Astrocyte of the spinal cord (primary cell): ENCODE data around the gene LRP2.
A peak's percentile ranks its signal among the peaks of the same experiment; 100 is the strongest.

Experiments
- DNase-seq: peaks from one replicate; pipeline ENCODE4 v3.0.0; 2011; ENCODE audit warnings: low read depth, low spot score
- H3K4me3 ChIP-seq: 2 replicates; pipeline ENCODE4 v1.5.1; 2011; ENCODE audit warnings: low read depth, mild to moderate bottlenecking, low read length, moderate library complexity
- CTCF ChIP-seq: IDR thresholded peaks from 2 replicates; pipeline ENCODE4 v1.5.1; 2012; ENCODE audit warnings: low read depth, mild to moderate bottlenecking, low read length, inconsistent platforms
- in situ Hi-C: cut with HindIII; loops from 2 replicates; pipeline ENCODE4 v1.10.0; 2017; ENCODE audit warnings: low sequenced_read_pairs

Gene LRP2

GRCh38 chr2:169363560-169364150 is 1.3 kb upstream of the LRP2 start:
- no peak for TF ChIP-seq CTCF
- peak overlapping the region; percentile 41 for H3K4me3 ChIP-seq
- DNase-seq, result peak; percentile 14
- in situ Hi-C loops, result no loop called here

DNA sequence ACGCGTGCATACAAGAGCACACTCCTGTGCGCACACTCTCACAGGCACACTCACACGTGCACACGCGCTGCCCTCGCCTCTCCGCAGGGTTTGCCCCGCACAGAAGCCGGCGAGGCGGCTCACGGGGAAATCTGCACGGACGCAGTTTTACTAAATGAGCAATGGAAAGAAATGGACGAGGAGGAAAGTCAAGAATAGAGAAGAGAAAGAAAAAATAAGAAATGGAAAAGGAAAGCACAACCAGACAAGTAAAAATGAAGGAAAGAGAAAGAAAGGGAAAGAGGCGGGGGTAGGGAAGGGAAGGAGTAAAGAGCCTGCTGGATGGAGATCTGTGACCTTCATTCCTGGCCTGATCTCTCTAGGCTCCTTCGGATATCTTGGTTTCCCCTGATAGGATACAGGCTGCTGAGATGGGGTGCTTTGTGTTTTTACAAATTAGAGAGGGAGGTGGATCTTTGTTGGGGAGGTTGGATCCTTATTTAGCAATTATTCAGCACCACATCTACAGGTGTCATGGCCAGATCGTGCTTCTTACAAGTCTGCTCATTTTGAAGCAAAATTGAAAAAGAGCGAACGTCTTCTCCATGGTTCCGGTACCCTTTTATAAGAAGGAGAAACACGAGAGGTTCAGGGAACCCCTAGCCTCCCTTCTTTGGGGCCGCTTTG is 693 bp upstream of the LRP2 start:
- TF ChIP-seq CTCF, result no peak
- DNase-seq, result peak; percentile 4
- H3K4me3 ChIP-seq, result peak overlapping the region; percentile 19
- in situ Hi-C loops, result no loop called here

GRCh38 chr2:169361706-169362117 is 622 bp downstream of the LRP2 start:
- no peak for TF ChIP-seq CTCF
- DNase-seq, result peak; percentile 8
- peak overlapping the region; percentile 19 for H3K4me3 ChIP-seq
- in situ Hi-C loops, result no loop called here

DNA sequence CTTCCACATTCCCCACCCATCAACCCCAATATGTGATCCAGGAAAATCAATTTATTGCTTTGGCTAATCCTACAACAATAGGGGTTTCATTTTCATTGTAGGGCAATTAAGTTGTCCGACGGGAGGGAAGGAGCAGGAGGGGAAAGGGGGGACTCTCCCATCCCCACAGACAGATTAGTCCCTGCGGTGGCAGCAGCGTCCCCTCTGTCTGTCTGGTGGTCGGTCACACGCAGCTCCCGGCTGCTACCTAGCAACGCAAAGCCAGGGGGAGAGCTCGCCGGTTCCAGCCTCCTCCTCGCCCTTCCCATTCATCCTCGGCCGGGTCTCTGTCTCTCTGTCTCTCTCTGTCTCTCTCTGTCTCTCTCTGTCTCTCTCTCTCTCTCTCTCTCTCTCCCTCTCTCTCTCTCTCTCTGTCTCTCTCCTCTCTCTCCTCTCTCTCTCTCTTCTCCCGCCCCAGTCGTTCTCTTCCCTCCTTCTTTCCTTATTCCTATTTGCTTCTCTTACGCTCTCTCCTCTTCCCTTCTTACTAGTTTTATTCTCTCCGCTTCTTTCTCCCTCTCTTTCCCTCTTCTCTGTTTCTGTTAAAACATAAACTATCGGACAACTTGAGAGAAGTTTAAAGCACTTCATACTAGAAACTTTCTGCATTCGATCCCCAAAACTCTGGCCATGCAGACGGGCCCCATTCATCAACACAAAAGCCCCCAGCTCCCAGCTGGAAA is 1.2 kb downstream of the LRP2 start:
- TF ChIP-seq CTCF, result no peak
- in situ Hi-C loops, result no loop called here
- no peak for DNase-seq
- H3K4me3 ChIP-seq, result no peak overlapping the region

DNA sequence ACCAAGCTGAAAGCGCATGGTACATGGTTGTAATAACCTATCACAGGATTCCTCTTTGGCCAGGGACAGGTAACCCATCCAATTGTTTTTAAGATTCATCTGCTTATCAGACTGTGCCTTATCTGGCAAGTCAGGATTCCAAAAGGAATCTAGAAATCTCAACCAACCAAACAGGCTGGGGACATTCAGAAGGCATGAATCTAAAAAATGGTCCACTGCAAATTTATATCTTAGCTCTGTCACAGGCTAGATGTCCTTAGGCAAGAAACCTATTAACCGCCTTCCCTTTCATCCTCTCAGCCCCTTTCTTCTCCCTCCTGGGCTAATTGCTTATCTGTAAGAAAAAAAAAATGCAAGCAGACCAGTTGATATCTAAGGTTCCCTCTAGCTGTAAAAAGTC is 4.3 kb downstream of the LRP2 start:
- TF ChIP-seq CTCF, result no peak
- in situ Hi-C loops, result no loop called here
- H3K4me3 ChIP-seq, result no peak overlapping the region
- DNase-seq, result no peak

DNA sequence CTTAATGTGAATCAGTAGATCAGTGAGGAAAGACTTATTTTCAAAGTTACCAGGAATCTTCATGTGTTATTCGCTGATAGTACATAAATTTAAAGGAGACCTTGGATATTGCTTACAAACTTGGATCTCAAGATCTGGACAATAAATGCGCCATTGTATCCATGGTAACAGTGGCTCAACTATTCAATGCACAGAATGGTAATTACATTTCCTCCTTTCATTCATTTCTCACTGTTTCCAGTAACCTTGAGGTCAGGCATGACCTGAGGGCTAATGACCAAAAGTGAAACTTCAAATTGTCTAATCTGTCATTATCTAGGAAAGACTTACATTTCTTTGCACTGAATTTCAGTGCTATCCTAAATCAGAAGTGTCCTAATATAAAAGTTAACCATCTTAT is 8.1 kb downstream of the LRP2 start:
- no peak for TF ChIP-seq CTCF
- no peak for DNase-seq
- in situ Hi-C loops, result no loop called here

More for the DNA sequence above, 8.1 kb downstream of the LRP2 start:
- no peak overlapping the region for H3K4me3 ChIP-seq
